CD4-positive, alpha-beta T cell treated with Interleukin-15 for 1 hour (primary cell): ENCODE measurements around the gene MYBL2.

Source experiments
- DNase-seq: peaks from one replicate; pipeline ENCODE4 v3.0.0-alpha.2; 2020

MYBL2 gene

DNA sequence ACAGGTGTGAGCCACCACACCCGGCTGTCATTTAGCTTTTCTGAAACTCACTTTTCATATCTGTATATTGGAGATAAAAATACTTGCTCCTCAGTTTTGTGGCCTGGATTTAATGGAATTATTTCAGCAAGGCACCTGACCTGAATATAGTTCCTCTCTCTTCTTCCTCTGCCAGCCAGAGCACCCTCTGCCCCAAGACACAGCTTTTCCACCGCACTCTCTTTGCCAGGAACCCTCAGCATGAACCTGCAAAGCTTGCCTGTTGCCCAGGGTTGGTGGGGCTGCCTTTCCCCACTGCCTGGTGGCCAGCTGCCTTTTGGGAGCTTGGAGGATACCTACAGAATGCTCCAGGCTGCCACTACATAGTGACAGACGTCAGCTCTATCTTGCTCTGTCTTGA lies 56.8 kb downstream of the MYBL2 start:
- no peak for DNase-seq

DNA sequence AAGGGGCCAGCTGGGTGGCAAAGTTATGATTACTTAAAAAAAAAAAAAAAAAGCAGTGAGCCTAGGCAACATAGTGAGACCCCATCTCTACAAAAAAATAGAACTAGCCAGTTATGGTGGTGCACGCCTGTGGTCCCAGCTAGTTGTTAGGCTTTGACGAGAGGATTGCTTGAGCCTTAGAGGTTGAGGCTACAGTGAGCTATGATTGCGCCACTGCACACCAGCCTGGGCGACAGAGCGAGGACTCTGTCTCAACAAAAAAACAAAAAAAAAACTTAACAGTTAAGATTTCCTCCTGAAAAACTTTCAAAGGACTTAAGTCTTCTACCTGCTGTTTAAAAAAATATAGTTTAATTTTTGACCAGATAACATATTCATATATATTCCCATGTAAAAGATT lies 57.5 kb downstream of the MYBL2 start:
- no peak for DNase-seq

DNA sequence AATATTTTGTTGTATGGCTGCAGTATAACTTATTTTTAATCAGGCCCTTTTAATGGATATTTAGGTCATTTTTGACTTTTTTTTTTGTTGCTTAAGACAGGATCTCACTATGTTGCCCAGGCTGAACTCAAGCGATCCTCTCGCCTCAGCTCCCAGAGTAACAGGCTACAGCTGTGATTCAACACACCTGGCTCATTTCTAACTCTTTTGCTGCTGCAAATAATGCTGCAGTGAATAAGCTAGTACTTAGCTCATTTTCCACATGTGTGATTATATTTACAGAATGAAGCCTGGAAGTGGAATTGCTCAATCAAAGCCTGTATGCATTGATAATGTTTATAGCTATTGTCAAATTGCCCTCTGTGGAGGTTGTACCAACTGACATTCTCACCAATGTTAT lies 58.8 kb downstream of the MYBL2 start:
- no peak for DNase-seq

DNA sequence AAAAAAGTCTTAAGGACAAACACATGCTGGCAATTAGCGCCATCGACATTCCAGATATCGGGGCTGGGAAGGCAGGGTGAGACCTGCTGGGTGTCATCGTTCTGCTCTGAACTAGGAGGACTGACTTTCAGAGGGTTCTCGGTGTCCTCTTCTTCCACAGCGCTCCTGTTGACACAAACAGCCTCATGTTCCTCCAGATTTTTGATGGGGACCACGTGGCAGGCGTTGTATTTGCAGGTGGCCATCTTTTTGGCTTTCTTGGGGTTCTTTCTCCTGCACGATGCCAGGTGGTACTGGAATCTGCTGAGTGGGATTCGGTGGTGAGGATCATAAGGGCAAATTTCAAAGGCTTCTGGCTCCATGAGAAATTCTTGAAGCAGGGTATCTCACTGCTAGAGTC lies 59.4 kb downstream of the MYBL2 start:
- no peak for DNase-seq

DNA sequence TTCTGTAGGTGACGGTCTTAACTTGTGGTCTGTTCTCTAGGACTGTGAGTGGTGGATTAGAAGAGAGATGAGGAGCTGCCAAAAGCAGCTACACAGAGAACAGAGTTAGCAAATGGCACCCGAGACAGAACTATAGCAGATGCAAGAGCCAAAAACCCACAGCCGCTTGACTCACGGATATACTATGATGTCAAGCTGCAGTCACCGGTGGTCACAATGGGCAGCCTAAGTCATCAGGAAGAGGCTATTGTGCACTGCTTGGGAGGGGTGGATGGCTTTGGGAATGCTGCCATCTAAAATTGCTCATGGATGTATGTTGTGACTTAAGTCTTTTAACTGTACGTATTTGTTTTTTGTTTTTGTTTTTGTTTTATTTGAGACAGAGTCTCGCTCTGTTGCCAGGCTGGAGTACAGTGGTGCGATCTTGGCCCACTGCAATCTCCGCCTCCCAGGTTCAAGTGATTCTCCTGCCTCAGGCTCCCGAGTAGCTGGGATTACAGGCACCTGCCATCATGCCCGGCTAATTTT lies 60.0 kb downstream of the MYBL2 start, which contains the start of gene GTSF1L:
Gene GTSF1L, minus strand, starts transcription at position 192 of the 528 bp plus-strand sequence. CDS start 308 bp downstream, outside the sequence.
- DNase-seq: no peak

DNA sequence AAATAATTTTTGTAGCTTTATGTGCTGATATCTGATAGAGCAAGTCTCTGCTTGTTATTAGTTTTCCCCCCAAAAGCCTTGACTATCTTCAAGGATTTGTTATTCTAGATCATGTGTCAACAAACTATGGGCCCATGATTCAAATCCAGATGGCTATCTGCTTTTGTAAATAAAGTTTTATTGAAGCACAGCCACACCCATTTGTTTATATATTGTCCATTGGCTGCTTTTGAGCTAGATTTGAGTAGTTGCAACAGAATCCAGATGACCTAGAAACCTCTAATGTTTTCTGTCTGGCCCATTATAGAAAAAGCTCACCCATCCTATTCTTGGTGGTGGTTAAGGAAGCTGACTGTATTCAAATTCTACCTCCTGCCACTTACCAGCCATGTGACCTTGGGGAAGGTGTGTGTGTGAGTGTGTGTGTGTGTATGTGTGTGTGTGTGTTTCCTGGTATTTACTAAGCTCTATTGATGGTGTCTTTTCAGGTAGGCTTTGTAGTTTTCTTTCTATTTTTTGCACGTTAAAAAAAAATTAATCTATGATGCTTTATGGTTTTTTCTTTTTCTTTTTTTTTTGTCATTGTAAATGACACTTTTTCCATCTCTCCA lies 61.2 kb downstream of the MYBL2 start:
- peak; percentile 60 for DNase-seq

DNA sequence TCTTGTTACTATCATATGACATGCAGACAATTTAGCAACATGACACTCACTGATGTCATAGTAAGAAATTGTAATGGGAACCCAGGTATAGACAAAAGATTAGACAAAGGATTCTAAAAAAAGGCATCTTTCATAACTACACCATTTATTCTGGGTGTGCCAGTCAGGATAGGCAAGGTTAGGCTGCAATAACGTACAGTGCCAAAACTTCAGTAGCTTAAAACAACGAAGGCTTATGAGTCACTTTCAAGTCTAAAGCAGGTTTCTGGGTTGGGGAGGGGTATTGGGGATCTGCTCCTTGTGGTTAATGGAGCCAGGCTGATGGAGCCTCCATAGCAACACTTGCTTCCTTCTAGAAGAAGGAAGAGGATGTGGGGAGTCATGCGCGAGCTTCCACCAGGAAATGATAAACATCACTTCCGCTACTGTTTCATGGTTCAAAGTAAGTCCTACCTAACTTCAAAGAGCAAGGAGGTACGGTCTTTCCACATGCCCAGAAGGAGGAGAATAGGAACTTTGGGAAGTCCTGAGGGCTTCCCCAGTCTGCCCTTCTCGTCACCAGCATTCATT lies 61.9 kb downstream of the MYBL2 start:
- DNase-seq: no peak

DNA sequence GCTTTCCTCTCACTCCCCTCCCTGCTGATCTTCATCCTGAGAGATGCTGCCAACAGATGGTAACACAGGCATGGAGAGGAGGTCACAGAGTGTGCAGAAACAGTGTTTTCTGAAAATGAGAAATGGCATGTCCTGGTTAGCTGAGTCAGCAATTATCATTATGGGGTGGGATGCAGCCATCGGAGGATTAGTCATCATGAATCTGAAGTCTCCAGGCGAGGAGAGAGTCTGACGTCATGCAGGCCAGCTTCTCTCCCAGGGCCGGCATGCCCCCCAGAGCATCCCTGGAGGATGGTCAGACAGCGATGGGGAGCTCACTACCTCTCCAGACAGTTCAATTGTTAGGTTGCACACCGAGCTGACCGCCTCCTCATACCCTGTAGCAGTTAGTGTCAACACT lies 64.6 kb downstream of the MYBL2 start:
- DNase-seq: no peak

DNA sequence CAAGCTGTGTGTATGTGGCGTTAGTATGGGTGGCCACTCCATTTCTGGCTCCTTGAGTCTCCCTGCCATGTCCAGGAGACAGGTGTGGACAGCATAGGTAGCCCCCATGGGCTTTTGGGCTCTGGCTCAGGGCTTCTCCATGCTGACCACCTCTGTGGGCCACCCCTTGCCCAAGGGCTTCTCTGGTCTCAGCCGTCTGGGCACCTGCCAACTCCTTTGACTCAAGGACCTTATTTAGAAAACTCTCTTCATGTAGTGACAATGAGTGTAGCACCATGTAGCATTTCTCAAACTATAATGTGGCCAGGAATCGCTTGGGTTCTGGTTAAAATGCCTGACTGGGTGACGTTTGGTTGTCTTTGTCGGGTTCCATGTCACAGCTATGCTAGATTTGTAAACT lies 65.0 kb downstream of the MYBL2 start:
- DNase-seq: no peak

DNA sequence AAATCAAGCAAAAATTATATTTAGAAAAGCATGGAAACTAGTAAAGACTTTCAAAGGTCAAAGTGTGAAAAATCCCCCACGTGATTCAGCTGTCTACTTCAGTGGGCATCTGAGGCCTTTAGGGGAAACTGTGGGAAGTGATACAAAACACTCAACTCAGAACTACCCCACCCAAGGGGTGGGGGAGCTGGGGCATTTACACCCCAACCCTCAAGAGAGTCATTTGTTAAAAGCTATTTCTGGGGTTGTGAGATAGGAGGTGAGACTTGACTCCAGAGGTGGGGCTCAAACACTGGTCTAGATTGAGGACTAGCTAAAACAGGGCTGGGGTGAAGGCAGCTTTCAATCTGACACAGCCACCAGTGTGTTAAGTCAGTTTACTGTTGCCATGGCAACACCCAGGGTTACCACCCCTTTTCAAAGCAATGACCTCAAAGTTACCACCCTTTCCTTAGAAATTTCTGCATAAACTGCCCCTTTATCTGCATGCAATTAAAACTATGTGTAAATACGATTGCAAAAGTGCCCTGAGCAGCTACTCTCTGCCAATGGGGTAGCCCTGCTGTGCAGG lies 69.8 kb downstream of the MYBL2 start:
- DNase-seq: peak; percentile 38

DNA sequence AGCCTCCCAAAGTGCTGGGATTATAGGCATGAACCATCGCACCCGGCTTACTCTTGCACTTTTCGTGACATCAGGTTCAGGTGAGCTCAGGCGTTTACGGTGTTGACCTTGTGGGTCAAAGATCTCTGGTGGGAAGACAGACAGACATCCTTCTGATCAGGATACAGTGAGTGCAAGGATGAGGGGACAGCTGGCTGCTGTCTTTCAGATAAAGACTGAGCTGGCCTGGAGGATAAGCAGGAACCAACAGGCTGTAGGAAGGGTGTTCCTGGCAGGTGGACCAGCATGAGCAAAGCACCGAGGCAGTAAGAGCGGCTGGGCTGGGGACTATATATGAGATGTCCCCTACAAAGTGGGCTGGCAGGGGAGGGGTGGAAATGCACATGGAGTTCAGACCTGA lies 71.0 kb downstream of the MYBL2 start:
- no peak for DNase-seq

DNA sequence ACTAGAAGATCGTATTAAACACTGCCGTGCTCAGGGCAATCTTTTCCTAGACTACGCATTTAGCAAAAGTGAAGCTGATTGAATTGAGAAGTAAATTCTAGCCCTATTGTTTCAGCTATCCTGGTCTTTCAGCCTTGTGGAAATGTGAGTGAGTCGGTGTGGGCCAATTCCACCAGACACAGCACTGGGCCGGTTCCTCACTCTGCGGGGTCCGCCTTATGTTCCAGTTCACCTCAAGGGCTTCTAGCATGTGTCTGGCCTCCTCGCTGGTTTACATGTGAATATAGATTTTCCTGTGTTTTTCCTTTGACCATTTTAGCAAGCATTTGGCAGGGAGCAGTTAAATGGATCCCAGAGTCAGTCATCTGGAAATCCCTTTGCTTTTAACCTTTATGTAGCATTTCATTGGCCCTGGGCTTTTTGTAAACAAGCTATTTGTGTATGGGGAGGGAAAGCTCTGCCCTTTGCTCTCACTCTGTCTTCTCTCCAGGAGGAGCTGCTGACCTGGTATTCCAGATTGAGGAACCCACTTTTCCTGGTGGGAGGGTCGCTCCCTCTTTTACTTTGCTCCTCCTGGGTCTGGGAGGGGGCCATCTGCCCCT lies 72.3 kb downstream of the MYBL2 start:
- no peak for DNase-seq

DNA sequence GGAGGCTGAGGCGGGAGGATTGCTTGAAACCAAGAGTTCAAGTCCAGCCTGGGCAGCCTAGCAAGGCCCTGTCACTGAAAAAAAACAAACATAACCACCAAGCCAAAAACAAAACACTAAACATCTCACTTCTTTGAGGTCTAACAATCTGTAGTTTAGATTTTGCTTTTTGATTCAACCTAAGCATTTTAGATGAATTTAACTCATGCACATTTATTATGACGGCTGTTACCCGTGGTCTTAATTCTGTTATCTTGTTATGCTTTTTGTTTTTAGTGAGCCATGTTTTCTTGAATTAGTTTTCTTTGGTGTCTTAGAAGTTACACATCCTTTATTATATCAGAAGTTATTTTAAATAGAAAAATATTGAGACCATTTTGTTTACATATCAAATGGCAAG lies 73.7 kb downstream of the MYBL2 start:
- DNase-seq: no peak

DNA sequence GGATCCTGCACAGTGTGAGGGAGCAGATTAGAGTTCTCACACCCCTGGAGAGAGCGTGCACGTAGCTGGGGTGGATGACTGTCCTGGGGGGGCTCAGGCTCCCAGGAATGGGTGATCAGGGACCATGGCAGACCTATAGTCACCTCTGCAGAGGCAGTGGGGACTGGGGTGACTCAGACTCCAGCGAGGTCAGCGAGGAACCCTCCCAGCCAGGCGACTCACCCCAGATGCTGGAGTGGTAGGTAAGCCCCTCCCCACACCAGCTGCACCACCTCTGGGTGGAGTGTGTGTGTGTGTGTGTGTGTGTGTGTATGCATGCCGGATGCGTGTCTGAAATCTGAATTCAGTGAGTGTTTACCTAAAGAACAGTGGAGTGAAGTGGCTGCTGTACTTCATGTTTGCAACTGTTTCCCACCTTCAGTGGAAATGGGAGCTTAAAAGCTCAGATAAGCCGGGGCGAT lies 77.3 kb downstream of the MYBL2 start:
- no peak for DNase-seq

DNA sequence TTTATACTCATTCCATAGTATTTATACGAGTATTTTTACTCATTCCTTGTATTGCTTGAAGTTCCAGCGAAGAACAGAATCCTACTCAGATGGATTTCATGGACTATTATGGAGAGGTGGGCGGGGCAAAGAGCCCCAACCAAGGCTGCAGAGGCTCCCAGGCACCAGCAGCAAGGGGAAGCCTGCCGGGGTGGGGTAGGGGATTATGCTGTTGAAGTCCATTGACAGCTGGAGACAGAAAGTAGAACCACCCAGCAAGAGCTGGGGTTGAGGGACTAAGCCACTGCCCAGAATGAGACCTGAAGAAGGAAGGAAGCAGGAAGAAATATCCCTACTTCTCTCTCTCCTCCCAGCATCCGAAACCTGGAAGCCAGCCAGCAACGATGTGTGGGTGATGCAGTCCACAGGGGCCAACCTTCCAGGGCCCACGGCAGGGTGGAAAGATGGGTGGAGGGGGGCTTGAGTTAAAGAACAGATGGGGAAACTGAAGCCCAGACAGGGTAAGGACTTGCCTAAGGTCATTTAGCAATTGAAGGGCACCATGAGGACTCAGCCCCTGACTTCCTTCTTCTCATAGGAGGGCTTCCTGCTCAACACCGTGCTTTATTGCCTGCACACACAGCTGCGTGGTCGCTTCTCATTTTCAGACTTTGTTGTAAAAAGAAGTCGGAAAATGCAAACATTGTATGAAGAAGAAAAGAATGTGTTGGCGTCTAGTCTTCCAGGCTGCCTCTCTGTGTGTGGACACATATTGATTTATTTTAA lies 78.2 kb downstream of the MYBL2 start:
- no peak for DNase-seq

DNA sequence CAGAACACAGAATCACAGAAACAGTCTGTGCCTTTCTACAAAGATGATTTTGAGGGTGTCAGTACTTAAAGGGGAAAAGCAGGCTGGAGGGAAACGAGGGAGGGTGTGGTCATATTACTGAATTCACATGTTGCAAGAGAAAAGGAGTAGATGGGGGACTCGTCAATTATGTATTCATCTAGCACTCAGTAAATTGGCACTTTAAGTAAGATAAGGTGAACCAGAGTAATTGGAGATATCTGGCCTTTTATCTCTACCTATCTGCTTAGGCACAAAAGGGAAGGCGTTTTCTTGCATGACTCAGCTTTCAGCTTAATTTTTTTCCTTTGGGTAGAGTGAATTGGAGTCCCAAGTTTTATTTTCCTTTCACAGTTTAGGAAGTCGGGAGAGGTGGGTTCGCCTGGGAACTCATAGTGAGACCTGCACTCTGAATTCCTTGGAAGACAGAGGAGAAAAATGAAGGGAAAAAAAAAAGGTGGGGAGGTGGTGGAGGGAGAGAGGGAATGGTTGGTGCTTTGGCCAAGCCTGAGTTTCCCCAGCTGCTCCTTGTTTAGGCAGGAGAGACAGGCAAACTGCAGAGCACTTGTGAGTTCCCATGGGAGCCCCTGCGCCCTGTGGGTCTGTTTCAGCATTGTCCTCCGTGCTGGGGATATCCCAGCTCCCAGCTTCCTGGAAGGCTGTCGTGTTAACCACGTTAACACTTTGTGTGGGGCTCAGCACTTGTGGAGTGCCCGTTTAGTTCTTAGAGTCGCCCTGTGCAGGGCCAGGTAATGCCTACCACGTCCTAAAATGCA lies 79.6 kb downstream of the MYBL2 start:
- no peak for DNase-seq

DNA sequence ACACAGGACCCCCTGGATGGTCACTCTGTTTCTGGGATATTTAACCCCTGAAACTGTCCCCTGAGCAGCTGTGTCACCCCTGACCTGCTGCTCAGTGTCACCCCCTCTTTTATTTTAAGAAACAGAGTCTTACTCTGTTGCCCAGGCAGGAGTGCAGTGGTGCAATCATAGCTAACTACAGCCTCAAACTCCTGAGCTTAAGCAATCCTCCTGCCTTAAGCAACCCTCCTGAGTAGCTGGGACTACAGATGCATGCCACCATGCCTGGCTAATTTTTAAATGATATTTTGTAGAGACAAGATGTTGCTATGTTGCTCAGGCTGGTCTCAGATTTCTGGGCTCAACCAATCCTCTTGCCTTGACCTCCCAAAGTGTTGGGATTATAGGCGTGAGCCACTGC lies 81.4 kb downstream of the MYBL2 start:
- DNase-seq: no peak

DNA sequence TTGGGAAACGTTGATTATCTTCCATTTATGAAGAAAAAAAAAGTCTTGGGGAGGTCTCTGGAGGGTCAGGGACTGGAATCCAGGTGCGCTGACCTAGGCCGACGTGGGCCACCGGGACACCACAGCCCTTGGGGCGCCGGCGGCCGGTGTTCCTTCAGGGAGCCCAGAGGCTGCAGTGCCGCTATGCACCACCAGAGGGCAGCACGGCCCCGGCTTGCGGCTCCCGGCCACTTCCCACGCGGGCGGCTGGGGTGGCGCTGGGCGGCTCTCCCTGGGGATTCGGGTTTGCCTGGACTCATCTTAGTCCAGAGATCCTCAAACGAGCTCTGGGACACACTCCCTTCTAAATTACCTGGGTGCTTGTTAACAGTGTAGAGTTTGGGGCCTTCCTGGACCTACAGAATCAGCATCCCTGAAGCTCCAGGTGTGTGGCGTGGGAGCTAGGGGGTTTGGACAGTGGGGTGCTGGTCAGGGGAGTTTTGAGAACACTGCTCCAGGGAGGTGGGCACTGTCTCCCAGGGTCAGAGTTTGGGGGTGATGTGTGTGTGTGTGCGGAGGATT lies 82.9 kb downstream of the MYBL2 start:
- DNase-seq: peak; percentile 64

DNA sequence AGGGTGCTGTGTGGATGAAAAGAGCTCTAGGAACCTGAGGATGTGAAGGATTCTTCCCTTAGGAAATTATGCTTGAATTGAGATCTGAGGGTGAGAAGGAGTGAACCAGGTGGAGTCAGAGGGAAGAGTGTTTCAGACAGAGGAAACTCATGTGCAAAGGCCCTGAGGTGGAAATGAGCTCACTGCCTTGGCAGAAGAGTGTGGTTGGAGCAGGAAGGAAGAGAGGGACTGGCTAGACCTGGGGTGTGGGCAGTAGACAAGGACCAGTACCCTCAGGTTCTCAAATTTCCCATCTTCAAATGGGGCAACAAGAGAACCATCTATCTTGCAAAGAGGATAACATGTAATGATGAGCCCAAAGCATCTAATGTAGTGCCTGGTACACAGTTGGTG lies 83.9 kb downstream of the MYBL2 start:
- DNase-seq: no peak

DNA sequence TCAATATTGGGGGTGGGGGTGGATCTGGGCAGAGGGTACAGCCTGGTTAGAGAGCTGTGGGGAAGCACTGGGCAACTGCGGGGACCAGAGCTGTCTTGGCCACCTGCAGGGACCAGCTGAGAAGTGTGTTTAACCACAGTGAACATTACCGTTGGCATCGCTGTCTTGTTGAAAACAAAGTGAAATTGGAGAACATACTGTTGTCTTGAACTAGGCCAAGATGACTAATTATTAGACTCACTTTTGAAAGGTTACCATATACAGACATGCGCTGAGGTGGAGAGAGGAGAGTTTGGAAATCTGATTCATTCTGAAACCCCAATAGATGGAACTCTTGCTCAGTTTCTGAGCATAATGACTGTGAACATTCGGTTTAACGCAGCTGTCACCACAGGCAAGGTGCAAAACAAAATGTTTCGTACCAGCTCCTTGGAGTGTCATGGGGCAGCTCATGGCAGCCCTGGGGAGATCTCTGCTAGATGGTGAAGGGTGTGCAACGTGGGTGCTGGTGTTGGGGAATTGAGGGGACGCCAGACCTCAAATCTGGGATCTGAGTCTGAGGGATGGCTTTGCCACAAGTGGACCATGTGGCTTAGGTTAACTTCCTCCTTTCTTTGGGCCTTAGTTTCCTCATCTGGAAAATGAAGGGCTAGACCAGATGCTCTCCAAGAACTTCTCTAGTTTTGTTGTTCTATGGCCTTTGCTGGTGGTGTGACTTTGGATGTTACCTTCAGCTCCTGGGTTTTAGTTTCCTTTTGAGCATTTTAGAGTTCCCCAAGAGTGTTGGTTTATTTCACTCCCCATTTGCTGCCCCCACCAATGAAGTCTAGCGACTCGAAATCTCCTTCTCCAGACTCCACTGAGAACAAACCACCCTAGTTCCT lies 84.5 kb downstream of the MYBL2 start:
- no peak for DNase-seq

DNA sequence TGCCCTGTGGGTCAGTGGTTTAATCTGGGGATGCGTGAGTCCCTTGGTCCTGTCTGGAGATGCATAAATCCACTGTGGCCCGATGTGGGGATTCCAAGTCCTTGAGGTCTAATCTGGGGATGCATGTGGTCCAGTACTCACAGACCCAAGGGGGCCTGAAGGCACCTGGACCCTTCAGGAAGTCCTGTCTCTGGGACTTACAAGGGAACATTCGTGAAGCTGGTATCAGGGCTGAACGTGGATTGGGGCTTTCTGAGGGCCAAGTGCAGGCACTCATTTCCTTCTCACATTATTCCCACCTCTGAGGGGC lies 85.1 kb downstream of the MYBL2 start:
- no peak for DNase-seq
